Testis (tissue), 3 donors: ENCODE measurements around the gene DNAH10. TPM values are rescaled to one million over a fixed set of nuclear protein-coding genes. Genes with fewer than 3 reads are reported as not detected.

Source experiments
- DNase-seq: peaks from one replicate; pipeline ENCODE4 v3.0.0-alpha.2; 2019
- H3K27ac ChIP-seq, 2 donors: fragments of 200-600 bp; sonication (generic); one replicate each; pipeline ENCODE4 v1.5.1; 2019
- H3K27me3 ChIP-seq: fragments of 200-600 bp; sonication (generic); one replicate; pipeline ENCODE4 v1.5.1; 2019
- H3K36me3 ChIP-seq: fragments of 200-600 bp; sonication (generic); one replicate; pipeline ENCODE4 v1.5.1; 2017; ENCODE audit warnings: low read depth; ENCODE audit errors: missing control alignments
- H3K4me1 ChIP-seq: fragments of 200-600 bp; sonication (generic); one replicate; pipeline ENCODE4 v1.5.1; 2019
- H3K4me3 ChIP-seq, 2 donors: fragments of 200-600 bp; sonication (generic); one replicate each; pipeline ENCODE4 v1.5.1; 2017 to 2019
- H3K9me3 ChIP-seq: fragments of 200-600 bp; sonication (generic); one replicate; pipeline ENCODE4 v1.5.1; 2017
- POLR2A ChIP-seq: fragments of 450-650 bp; IDR thresholded peaks from one replicate; pipeline ENCODE4 v1.6.1; 2017; ENCODE audit warnings: antibody characterized with exemption, mild to moderate bottlenecking, moderate library complexity
- WGBS, 2 donors: methylation state at CpG; one replicate each; pipeline ENCODE4 v1.1.5; 2018; 5-methylcytosine and 5-hydroxymethylcytosine counted together
- intact Hi-C: fragments of 100-400 bp; cut with DNase I; formaldehyde crosslinking; loops from one replicate; pipeline ENCODE4 v1.15.1; 2023; ENCODE audit warnings: low total_unique reads
- polyA plus RNA-seq: library from polyadenylated mRNA; stranded (reverse); fragments of 350-450 nt; fragmentation: Illumina TruSeq; extraction: RNeasy Lipid Tissue Mini Kit (QIAGEN cat#74804); gene quantifications from one replicate; pipeline ENCODE4 v1.2.3, GENCODE V29; 2014; ENCODE audit warnings: low read depth, low replicate concordance; ENCODE audit not compliant: insufficient read depth
- total RNA-seq, 2 donors: library from RNA; depleted of rRNA; stranded (reverse); fragments of >200 nt; gene quantifications; one replicate each; pipeline ENCODE4 v1.2.3, GENCODE V29; 2016
- TF ChIP-seq, protein P1 (sequence below), 3 experiments: fragments of 450-650 bp in 2 of 3; fragments of 200-600 bp in 1 of 3; sonication (generic) in 1 of 3; IDR thresholded peaks; one replicate each; pipeline ENCODE4 v1.5.1; 2016 to 2019; ENCODE audit warnings: antibody characterized with exemption in 3 of 3, mild to moderate bottlenecking in 2 of 3, moderate library complexity in 1 of 3

The DNAH10 gene
- total and polyA plus RNA-seq, 3 donors from 2014 or later: 15.4 to 29.3 (median 24.3) TPM

DNA sequence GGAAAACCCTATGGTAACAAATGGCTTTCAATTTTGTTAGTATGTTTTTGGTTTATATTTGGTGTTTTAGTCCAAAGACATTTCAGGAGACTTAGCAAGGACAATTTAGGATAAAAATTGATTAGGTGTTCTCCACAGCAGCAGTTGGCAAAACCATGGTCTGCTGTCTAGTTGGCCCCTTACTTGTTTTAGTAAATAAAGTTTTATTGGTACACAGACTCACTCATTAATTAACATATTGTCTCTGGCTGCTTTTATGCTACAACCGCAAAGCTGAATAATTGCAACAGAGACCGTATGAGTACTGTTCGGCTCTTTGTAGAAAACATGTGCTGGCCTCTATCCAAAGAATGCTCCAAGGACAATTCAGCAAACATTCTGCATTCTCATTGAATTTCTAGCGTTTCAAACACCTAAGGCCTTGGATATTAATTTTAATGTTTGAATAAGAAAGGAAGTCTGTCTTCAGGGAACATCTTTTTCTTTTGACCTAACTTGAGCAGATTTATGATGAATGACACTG lies 132.8 kb downstream of the DNAH10 start:
- no peak for DNase-seq
- no peak overlapping the region for H3K27ac ChIP-seq
- no peaks in the 10 kb centered on the region for H3K27me3 ChIP-seq
- H3K4me1 ChIP-seq: no peaks in the 10 kb centered on the region
- H3K4me3 ChIP-seq: no peak overlapping the region
- H3K36me3 ChIP-seq: no peaks in the 10 kb centered on the region
- no peaks in the 10 kb centered on the region for H3K9me3 ChIP-seq
- no peak for TF ChIP-seq POLR2A
- TF ChIP-seq, protein P1, sequence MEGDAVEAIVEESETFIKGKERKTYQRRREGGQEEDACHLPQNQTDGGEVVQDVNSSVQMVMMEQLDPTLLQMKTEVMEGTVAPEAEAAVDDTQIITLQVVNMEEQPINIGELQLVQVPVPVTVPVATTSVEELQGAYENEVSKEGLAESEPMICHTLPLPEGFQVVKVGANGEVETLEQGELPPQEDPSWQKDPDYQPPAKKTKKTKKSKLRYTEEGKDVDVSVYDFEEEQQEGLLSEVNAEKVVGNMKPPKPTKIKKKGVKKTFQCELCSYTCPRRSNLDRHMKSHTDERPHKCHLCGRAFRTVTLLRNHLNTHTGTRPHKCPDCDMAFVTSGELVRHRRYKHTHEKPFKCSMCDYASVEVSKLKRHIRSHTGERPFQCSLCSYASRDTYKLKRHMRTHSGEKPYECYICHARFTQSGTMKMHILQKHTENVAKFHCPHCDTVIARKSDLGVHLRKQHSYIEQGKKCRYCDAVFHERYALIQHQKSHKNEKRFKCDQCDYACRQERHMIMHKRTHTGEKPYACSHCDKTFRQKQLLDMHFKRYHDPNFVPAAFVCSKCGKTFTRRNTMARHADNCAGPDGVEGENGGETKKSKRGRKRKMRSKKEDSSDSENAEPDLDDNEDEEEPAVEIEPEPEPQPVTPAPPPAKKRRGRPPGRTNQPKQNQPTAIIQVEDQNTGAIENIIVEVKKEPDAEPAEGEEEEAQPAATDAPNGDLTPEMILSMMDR (IDR thresholded peaks at IDR 0.05): no peak
- intact Hi-C loops: no loop called here
- 23 to 44% methylated on average over 4 of the region's 4 CpGs for WGBS, 2 donors

DNA sequence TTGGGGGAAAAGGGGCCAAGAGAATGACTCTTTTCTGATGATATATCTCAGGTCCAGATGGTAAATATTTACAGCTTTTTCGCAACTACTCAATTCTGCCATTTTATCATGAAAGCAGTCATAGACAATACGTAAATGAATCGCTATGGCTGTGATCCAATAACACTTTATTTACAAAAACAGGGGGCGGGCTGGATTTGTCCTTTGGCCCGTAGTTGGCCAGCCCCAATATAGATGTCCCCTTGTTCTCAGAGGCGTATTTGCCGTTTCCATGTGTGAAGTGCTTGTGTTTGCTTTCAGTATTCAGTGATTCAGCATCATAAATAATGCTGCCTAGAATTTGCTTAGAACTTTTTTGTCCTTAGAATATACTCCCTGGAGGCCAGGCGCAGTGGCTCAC lies 133.3 kb downstream of the DNAH10 start:
- intact Hi-C loops: no loop called here
- Histone ChIP-seq H3K27me3 (no peaks in the 10 kb centered on the region), H3K27ac (no peak overlapping the region), H3K36me3 (no peaks in the 10 kb centered on the region), H3K4me1 (no peaks in the 10 kb centered on the region), H3K9me3 (no peaks in the 10 kb centered on the region), H3K4me3 (no peak overlapping the region)
- no peak for DNase-seq
- TF ChIP-seq POLR2A: no peak
- TF ChIP-seq, protein P1 (IDR thresholded peaks at IDR 0.05): no peak
- WGBS, 2 donors: 86 to 92% methylated on average over 8 of the region's 8 CpGs

DNA sequence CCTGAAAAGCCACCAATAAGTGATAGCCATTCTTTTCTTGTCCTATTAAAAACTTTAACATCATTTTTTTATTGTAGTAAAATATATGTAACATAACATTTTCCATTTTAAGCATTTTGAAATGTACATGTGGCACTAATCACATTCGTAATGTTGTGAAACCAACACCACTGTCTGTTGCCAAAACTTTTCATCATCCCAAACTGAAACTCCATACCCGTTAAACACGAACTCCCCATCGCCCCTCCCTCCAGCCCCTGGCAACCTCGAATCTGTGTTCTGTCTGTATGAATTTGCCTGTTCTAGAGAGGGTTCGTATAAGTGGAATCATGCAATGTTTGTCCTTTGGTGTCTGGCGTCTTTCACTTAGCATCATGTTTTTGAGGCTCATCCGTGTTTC lies 134.7 kb downstream of the DNAH10 start:
- no peak for DNase-seq
- WGBS, 2 donors: 79 to 87% methylated on average over 8 of the region's 8 CpGs
- Histone ChIP-seq H3K4me1 (no peaks in the 10 kb centered on the region), H3K36me3 (no peaks in the 10 kb centered on the region), H3K27ac (no peak overlapping the region), H3K27me3 (no peaks in the 10 kb centered on the region), H3K4me3 (no peak overlapping the region), H3K9me3 (no peaks in the 10 kb centered on the region)
- intact Hi-C loops: no loop called here
- TF ChIP-seq, protein P1 (IDR thresholded peaks at IDR 0.05): no peak
- TF ChIP-seq POLR2A: no peak

DNA sequence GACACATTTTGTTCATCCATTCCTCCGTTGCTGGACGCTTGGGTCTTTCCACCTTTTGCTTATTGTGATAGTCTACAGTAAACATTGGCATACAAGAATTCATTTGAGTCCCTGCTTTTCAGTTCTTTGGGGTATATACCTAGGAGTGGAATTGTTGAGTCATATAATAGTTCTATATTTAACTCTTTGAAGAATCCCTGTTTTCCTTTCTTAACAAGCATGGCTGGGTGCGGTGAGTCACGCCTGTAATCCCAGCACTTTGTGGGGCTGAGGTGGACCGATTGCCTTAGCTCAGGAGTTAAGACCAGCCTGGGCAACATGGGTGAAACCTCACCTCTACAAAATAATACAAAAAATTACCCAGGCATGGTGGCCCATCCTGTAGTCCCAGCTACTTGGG lies 135.1 kb downstream of the DNAH10 start:
- H3K4me3 ChIP-seq: no peak overlapping the region
- no peak for DNase-seq
- no peaks in the 10 kb centered on the region for H3K27me3 ChIP-seq
- intact Hi-C loops: no loop called here
- TF ChIP-seq, protein P1 (IDR thresholded peaks at IDR 0.05): no peak
- no peak for TF ChIP-seq POLR2A
- WGBS, 2 donors: 85 to 94% methylated on average over 5 of the region's 5 CpGs
- no peaks in the 10 kb centered on the region for H3K9me3 ChIP-seq
- no peak overlapping the region for H3K27ac ChIP-seq
- no peaks in the 10 kb centered on the region for H3K36me3 ChIP-seq
- no peaks in the 10 kb centered on the region for H3K4me1 ChIP-seq

DNA sequence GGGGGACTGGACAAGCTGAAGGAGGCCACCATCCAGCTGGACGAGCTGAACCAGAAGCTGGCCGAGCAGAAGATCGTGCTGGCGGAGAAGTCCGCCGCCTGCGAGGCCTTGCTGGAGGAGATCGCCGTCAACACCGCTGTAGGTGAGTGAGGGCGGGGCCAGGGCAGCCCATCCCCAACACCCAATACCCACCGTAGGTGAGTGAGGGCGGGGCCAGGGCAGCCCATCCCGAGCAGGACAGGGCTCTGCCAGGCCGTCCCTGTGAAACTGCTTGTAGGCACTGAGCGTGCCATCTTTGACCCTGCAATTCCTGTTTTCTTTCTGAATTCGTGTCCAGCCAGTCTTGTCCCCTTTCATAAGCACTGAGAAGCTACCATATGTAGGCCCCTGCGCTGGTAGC lies 136.6 kb downstream of the DNAH10 start:
- H3K4me3 ChIP-seq: no peak overlapping the region
- H3K9me3 ChIP-seq: no peaks in the 10 kb centered on the region
- no peaks in the 10 kb centered on the region for H3K4me1 ChIP-seq
- no peaks in the 10 kb centered on the region for H3K27me3 ChIP-seq
- intact Hi-C loops: no loop called here
- H3K27ac ChIP-seq: no peak overlapping the region
- 93 to 94% methylated on average over 15 to 18 of the region's 18 CpGs for WGBS, 2 donors
- no peak for TF ChIP-seq POLR2A
- TF ChIP-seq, protein P1 (IDR thresholded peaks at IDR 0.05): no peak
- DNase-seq: no peak
- H3K36me3 ChIP-seq: no peaks in the 10 kb centered on the region
